Right lobe of liver (tissue), 6 donors: Measurements from ENCODE around the gene KPNA1. TPM values are rescaled to one million over a fixed set of nuclear protein-coding genes. Genes with fewer than 3 reads are reported as not detected.

Experiments used
- ATAC-seq, 4 donors: fragments of 200-7000 bp; cut with Tn5 transposase; one replicate each; pipeline ENCODE4 v1.9.1; 2020; ENCODE audit warnings: mild to moderate bottlenecking in 4 of 4, moderate library complexity in 4 of 4
- DNase-seq, 3 donors: peaks; one replicate each; pipeline ENCODE4 v3.0.0-alpha.2; 2020
- H3K27ac ChIP-seq, 3 donors: fragments of 200-600 bp; one replicate each; pipeline ENCODE4 v1.8.0; 2022
- H3K27me3 ChIP-seq, 2 donors: fragments of 200-600 bp; one replicate each; pipeline ENCODE4 v1.8.0; 2022
- H3K36me3 ChIP-seq, 4 donors: fragments of 200-600 bp; sonication (generic) in 1 of 4; one replicate each; pipeline versions ENCODE4 v1.5.1 to v1.8.0; 2017 to 2022; ENCODE audit warnings: control low read depth in 1 of 4
- H3K4me1 ChIP-seq, 4 donors: fragments of 200-600 bp; sonication (generic) in 1 of 4; one replicate each; pipeline versions ENCODE4 v1.5.1 to v1.8.0; 2017 to 2022; ENCODE audit warnings: control low read depth in 1 of 4
- H3K4me3 ChIP-seq, 3 donors: fragments of 200-600 bp; one replicate each; pipeline ENCODE4 v1.8.0; 2022
- H3K9me3 ChIP-seq, 4 donors: fragments of 200-600 bp; sonication (generic) in 1 of 4; one replicate each; pipeline versions ENCODE4 v1.5.1 to v1.8.0; 2017 to 2022; ENCODE audit warnings: control low read depth in 1 of 4
- POLR2A ChIP-seq: fragments of 450-650 bp; IDR thresholded peaks from one replicate; pipeline ENCODE4 v1.6.1; 2017; ENCODE audit warnings: antibody characterized with exemption, mild to moderate bottlenecking
- WGBS: methylation state at CpG from one replicate; pipeline ENCODE4 v1.1.6; 2018; ENCODE audit warnings: low coverage, low lambda C conversion rate; ENCODE audit not compliant: insufficient coverage; ENCODE audit errors: missing lambda C conversion rate; 5-methylcytosine and 5-hydroxymethylcytosine counted together
- intact Hi-C, 2 donors: fragments of 100-400 bp; cut with DNase I; formaldehyde crosslinking; loops; one replicate each; pipeline versions ENCODE4 v1.11.2 to v1.14.1; 2022
- long read RNA-seq: library from polyadenylated mRNA; unstranded; transcript quantifications from one replicate; pipeline ENCODE4 v2.0.0, GENCODE V29; 2019
- total RNA-seq, 6 experiments: library from RNA; depleted of rRNA in 2 of 6; stranded (reverse); fragments of >200 nt in 2 of 6; fragmentation: NEBNext Ultra II Directional in 3 of 6; extraction: Animal tissue kit (Norgen Biotek cat#: 25700) in 3 of 6; gene quantifications; one replicate each; pipeline versions ENCODE4 v1.1.0 to v1.2.4, GENCODE V29; 2016 to 2023
- TF ChIP-seq, protein P1 (sequence below), 4 donors: fragments of 200-600 bp in 3 of 4; fragments of 450-650 bp in 1 of 4; IDR thresholded peaks; one replicate each; pipeline versions ENCODE4 v1.5.1 to v1.8.0; 2016 to 2022; ENCODE audit warnings: antibody characterized with exemption in 4 of 4, mild to moderate bottlenecking in 2 of 4
- donor health status: DM: no; HTN: yes; CAD: no.
- donor health status: DM: no; HTN: no; CAD: no.
- donor health status: DM: no; HTN: no; CAD: no.
- donor health status: DM: no; HTN: yes; CAD: no.
- donor health status: DM: no; HTN: yes; CAD: no.

KPNA1 gene
- total RNA-seq: 10 to 100 TPM; 33.7 to 61.3 (median 51.2) TPM
- long read RNA-seq, full-length matches to known transcripts: 11 of 16 reads
- long read RNA-seq, partial matches to known transcripts: 0 of 16 reads
- long read RNA-seq, other reads (novel, unspliced or antisense): 5 of 16 reads

DNA sequence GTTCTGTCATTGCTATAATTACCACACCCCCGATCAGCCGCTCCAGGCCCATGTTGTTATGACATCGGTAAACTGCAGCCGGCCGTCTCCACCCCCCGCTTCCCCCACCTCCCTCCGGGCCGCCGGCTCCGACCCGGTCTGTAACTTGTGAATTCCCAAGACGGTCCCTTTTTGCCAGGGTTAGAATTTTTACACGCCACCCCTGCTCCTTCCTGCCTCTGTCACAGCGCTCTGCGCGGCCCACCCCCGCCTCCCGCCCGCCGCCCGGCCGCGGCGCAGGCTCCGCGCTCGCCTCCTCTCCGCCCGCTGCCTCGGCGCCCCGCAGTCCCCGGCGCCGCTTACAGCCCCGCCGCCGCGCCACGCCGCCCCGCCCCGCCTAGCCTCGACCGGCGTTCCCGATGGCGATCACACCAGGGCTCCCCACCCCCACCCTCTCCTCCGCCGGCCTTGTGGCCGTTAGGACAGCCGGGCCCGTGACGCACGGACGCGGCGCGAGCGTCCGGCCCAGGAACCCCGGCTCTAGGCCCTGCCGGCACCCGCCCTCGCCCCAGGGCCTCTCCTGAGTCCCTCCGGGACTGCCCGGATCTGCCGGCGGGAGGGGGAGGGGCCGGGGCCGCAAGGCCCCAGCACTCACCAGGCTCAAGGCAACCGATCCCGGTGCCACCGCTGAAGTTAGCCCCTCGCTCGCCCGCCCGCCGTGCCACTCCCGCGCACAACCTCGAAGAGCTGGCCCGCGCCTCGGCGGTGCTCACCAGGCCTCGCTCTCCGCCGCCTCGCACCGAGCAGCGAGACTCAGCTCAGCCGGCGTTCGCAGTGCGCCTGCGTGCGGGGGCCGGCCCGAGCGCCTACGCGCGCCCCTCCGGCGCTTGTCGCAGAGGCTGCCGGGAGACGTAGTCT, at the start of gene KPNA1:
Gene KPNA1 (minus strand): TSS at position 817 of the 897 bp plus-strand sequence. CDS start 18,374 bp downstream, outside the sequence.
- Histone ChIP-seq H3K4me3 (peak within 1 kb of the TSS; percentile 94 to 97 (median 95)), H3K9me3 (no peaks in the 10 kb centered on the region), H3K4me1 (peaks cover 0 to 51% (median 16%) of the 10 kb centered on the region in 4 donors), H3K27me3 (no peaks in the 10 kb centered on the region), H3K36me3 (no peaks in the 10 kb centered on the region), H3K27ac (peak within 1 kb of the TSS; percentile 82 to 96 (median 90))
- TF ChIP-seq POLR2A: peak; percentile 98
- TF ChIP-seq, protein P1, sequence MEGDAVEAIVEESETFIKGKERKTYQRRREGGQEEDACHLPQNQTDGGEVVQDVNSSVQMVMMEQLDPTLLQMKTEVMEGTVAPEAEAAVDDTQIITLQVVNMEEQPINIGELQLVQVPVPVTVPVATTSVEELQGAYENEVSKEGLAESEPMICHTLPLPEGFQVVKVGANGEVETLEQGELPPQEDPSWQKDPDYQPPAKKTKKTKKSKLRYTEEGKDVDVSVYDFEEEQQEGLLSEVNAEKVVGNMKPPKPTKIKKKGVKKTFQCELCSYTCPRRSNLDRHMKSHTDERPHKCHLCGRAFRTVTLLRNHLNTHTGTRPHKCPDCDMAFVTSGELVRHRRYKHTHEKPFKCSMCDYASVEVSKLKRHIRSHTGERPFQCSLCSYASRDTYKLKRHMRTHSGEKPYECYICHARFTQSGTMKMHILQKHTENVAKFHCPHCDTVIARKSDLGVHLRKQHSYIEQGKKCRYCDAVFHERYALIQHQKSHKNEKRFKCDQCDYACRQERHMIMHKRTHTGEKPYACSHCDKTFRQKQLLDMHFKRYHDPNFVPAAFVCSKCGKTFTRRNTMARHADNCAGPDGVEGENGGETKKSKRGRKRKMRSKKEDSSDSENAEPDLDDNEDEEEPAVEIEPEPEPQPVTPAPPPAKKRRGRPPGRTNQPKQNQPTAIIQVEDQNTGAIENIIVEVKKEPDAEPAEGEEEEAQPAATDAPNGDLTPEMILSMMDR (IDR thresholded peaks at IDR 0.05): no peak
- intact Hi-C loops: no loop called here
- DNase-seq (peak; percentile 89 to 90 (median 90)), ATAC-seq (peak; percentile 89 to 94 (median 90))
- under 1% methylated on average over 49 of the region's 109 CpGs for WGBS

DNA sequence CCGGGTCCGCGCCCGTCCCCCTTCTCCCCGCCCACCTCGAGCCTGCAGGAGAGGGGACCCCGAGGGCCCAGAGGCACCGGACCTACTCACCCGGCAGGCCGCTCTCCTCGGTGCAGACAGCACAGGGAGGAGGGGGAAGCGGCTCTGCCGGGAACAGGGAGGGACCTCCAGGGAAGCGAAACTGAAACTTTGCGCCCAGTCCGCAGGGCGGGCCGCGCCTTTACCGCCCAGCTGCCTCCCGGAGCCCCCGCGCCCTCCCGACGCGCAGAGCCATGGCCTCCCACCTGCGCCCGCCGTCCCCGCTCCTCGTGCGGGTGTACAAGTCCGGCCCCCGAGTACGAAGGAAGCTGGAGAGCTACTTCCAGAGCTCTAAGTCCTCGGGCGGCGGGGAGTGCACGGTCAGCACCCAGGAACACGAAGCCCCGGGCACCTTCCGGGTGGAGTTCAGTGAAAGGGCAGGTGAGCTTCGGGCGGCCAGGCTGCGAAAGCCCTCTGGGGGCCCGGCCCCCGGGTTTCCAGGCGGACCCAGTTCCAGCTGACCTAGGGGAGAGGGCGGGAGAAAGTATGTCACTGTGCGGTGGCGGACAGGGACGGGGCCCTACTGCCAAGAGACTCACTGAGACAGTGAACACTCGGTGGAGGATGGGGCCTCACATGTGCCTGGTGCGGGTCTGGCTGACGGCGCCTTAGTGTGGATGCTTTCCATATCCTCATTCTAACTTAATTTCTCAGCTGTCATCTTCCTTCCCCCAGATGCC, 49.6 kb upstream of the KPNA1 start, which contains the start of the genes DTX3L and PARP9:
Gene DTX3L (plus strand): TSS at position 184 of the 758 bp plus-strand sequence. CDS start 89 bp downstream, at position 273.
Gene PARP9 (minus strand): TSS at position 146 of the 758 bp plus-strand sequence. CDS start 4,680 bp downstream, outside the sequence.
- Histone ChIP-seq H3K4me3 (peak within 1 kb of the TSS; percentile 70 to 94 (median 76)), H3K27ac (peak within 1 kb of the TSS; percentile 97 to 99 (median 99)), H3K36me3 (peaks cover 3 to 19% (median 14%) of the 10 kb centered on the region in 4 donors), H3K9me3 (no peaks in the 10 kb centered on the region), H3K4me1 (peaks cover 0 to 56% (median 18%) of the 10 kb centered on the region in 4 donors), H3K27me3 (no peaks in the 10 kb centered on the region)
- ATAC-seq: peak; percentile 90 to 98 (median 94)
- peak; percentile 92 to 95 (median 93) for DNase-seq
- TF ChIP-seq POLR2A: peak; percentile 85
- TF ChIP-seq, protein P1 (IDR thresholded peaks at IDR 0.05): no peak
- WGBS: 0% methylated on average over 6 of the region's 56 CpGs
- intact Hi-C loops: loop anchor here (5.0 to 10.0 kb wide), 2 partner anchors 118 to 120 kb away; partner anchors contain the start of gene PARP14 (in 2 of the 2)

DNA sequence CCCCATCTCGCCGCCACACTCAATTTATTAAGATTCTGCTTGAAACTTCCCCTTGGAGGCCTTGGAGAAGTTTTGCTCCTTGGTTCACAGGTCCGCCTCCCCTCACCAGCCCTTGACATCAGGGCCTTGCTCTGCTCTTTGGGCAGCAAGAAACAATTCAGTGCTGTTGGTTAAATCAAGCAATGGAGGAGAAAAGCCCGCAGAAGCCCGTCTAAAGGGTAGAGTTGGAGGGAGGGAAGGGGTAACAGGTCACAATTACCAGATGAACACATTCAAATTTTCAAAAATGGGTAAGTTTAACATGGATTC, 48.9 kb upstream of the KPNA1 start:
- ATAC-seq (peak; percentile 8 to 35 (median 32)), DNase-seq (peak in 1 of 3 donors; percentile 28)
- 3% methylated on average over 5 of the region's 5 CpGs for WGBS

More for the DNA sequence above, 48.9 kb upstream of the KPNA1 start:
- intact Hi-C loops: loop anchor here (5.0 to 10.0 kb wide), 2 partner anchors 119 to 121 kb away; partner anchors contain the start of gene PARP14 (in 2 of the 2)
- H3K27me3 ChIP-seq: no peaks in the 10 kb centered on the region
- H3K9me3 ChIP-seq: no peaks in the 10 kb centered on the region
- H3K27ac ChIP-seq: peak overlapping the region; percentile 97 to 99 (median 99)
- H3K4me1 ChIP-seq: peaks cover 0 to 57% (median 21%) of the 10 kb centered on the region in 4 donors
- H3K4me3 ChIP-seq: peak overlapping the region; percentile 70 to 94 (median 76)
- H3K36me3 ChIP-seq: peaks cover 0 to 20% (median 16%) of the 10 kb centered on the region in 4 donors
- TF ChIP-seq, protein P1 (IDR thresholded peaks at IDR 0.05): no peak
